Naive thymus-derived CD4-positive, alpha-beta T cell (primary cell): ENCODE data around the gene ASPG. TPM values are rescaled to one million over a fixed set of nuclear protein-coding genes. Genes with fewer than 3 reads are reported as not detected.

Experiments used
- ATAC-seq: fragments of 150-1000 bp; cut with Tn5 transposase; 2 replicates; pipeline ENCODE4 v1.10.0; 2021; ENCODE audit warnings: mild to moderate bottlenecking, moderate library complexity
- CTCF ChIA-PET: fragments of 350-600 bp; sonication (Branson Sonifier 250); formaldehyde crosslinking; loops from one replicate; lab custom pipeline; 2021; ENCODE audit warnings: antibody characterized with exemption; lab: Charles Lee
- POLR2A ChIA-PET: fragments of 350-600 bp; sonication (Branson Sonifier 250); formaldehyde crosslinking; loops from one replicate; lab custom pipeline; 2021; ENCODE audit warnings: antibody characterized with exemption, inconsistent platforms; lab: Charles Lee
- DNase-seq, 9 donors: peaks; one replicate each; pipeline versions ENCODE4 v3.0.0 to v3.0.0-alpha.2; 2020 to 2022; ENCODE audit warnings: mixed read lengths in 1 of 9
- H3K27ac ChIP-seq: one replicate; pipeline ENCODE4 v1.7.0; 2013; ENCODE audit warnings: mild to moderate bottlenecking, low read depth, low read length, moderate library complexity
- H3K27me3 ChIP-seq, 2 donors: one replicate each; pipeline ENCODE4 v1.7.0; 2013; ENCODE audit warnings: low read length in 2 of 2, mild to moderate bottlenecking in 2 of 2, moderate library complexity in 2 of 2; ENCODE audit not compliant: control insufficient read depth in 2 of 2, insufficient read depth in 2 of 2
- H3K36me3 ChIP-seq, 3 experiments: 1 replicate in 2 of 3; 2 replicates in 1 of 3; pipeline ENCODE4 v1.7.0; 2013; ENCODE audit warnings: low read length in 3 of 3, mild to moderate bottlenecking in 3 of 3, moderate library complexity in 1 of 3; ENCODE audit not compliant: insufficient read depth in 3 of 3, control insufficient read depth in 2 of 3
- H3K4me1 ChIP-seq, 2 donors: one replicate each; pipeline ENCODE4 v1.7.0; 2013; ENCODE audit warnings: low read length in 2 of 2, mild to moderate bottlenecking in 2 of 2, moderate library complexity in 1 of 2; ENCODE audit not compliant: control insufficient read depth in 2 of 2, insufficient read depth in 2 of 2
- H3K4me3 ChIP-seq: 2 replicates; pipeline ENCODE4 v1.7.0; 2013; ENCODE audit warnings: mild to moderate bottlenecking, low read length
- H3K9me3 ChIP-seq, 3 experiments: 1 replicate in 2 of 3; 2 replicates in 1 of 3; pipeline ENCODE4 v1.7.0; 2013; ENCODE audit warnings: low read length in 3 of 3; ENCODE audit not compliant: control insufficient read depth in 2 of 3
- H3K27ac Mint-ChIP-seq, 9 donors: one replicate each; pipeline ENCODE4 v1.8.0; 2020 to 2022; ENCODE audit warnings: mixed read lengths in 9 of 9, mild to moderate bottlenecking in 8 of 9, moderate library complexity in 5 of 9, inconsistent platforms in 2 of 9
- H3K27me3 Mint-ChIP-seq, 5 donors: one replicate each; pipeline ENCODE4 v1.8.0; 2021 to 2022; ENCODE audit warnings: mixed read lengths in 5 of 5, mild to moderate bottlenecking in 1 of 5
- H3K36me3 Mint-ChIP-seq, 5 donors: one replicate each; pipeline ENCODE4 v1.8.0; 2020 to 2022; ENCODE audit warnings: mixed read lengths in 5 of 5, mild to moderate bottlenecking in 3 of 5, inconsistent platforms in 1 of 5
- H3K4me1 Mint-ChIP-seq, 7 donors: one replicate each; pipeline ENCODE4 v1.8.0; 2020 to 2022; ENCODE audit warnings: mixed read lengths in 7 of 7, mild to moderate bottlenecking in 3 of 7, inconsistent platforms in 1 of 7
- H3K4me3 Mint-ChIP-seq, 10 donors: one replicate each; pipeline ENCODE4 v1.8.0; 2020 to 2022; ENCODE audit warnings: mild to moderate bottlenecking in 10 of 10, mixed read lengths in 10 of 10, moderate library complexity in 6 of 10, inconsistent platforms in 2 of 10
- H3K9me3 Mint-ChIP-seq, 11 donors: one replicate each; pipeline ENCODE4 v1.8.0; 2020 to 2022; ENCODE audit warnings: mixed read lengths in 11 of 11, mild to moderate bottlenecking in 4 of 11, inconsistent platforms in 1 of 11, moderate library complexity in 1 of 11
- intact Hi-C, 2 donors: fragments of 100-400 bp; cut with micrococcal nuclease; formaldehyde crosslinking; loops; one replicate each; pipeline ENCODE4 v1.15.1; 2023
- polyA plus RNA-seq, 2 donors: library from polyadenylated mRNA; unstranded; fragments of 300-500 nt; fragmentation: Illumina TruSeq; gene quantifications; one replicate each; pipeline ENCODE4 v1.2.3, GENCODE V29; 2021
- total RNA-seq, 6 experiments: library from RNA in 5 of 6; stranded (reverse) in 5 of 6; gene quantifications; 1 replicate in 5 of 6; 2 replicates in 1 of 6; pipeline ENCODE4 v1.2.3 and lab custom pipeline; 2021 to 2026

Gene ASPG
- total and polyA plus RNA-seq, 7 experiments from 2014 or later = 0.11 to 0.38 TPM; not detected in 5

GRCh38 chr14:104129556-104129955, 44.1 kb downstream of the ASPG start:
- Mint-ChIP-seq H3K27ac (no peak overlapping the region), H3K27me3 (peaks cover 17 to 69% (median 52%) of the 10 kb centered on the region in 5 donors), H3K4me3 (no peak overlapping the region), H3K4me1 (no peaks in the 10 kb centered on the region), H3K36me3 (peaks cover 0 to 16% (median 9%) of the 10 kb centered on the region in 5 donors), H3K9me3 (peaks cover 10 to 56% (median 28%) of the 10 kb centered on the region in 11 donors)
- no peak for ATAC-seq
- H3K27me3 ChIP-seq = peaks cover 0 to 5% of the 10 kb centered on the region in 2 donors
- no peak overlapping the region for H3K4me3 ChIP-seq
- H3K4me1 ChIP-seq = no peaks in the 10 kb centered on the region
- peaks cover 0 to 28% (median 0%) of the 10 kb centered on the region in 3 experiments for H3K9me3 ChIP-seq
- peak in 1 of 9 donors; percentile 1 for DNase-seq
- intact Hi-C loops = no loop called here
- H3K36me3 ChIP-seq = no peaks in the 10 kb centered on the region
- CTCF ChIA-PET = interaction anchor here (0.7 to 1.5 kb wide), 2 partner anchors 52 to 576 kb away, joined by 3 to 6 read pairs; no protein-coding TSS in a partner anchor
- POLR2A ChIA-PET = no interaction called here
- H3K27ac ChIP-seq = no peak overlapping the region

- H3K27me3 Mint-ChIP-seq = peaks cover 29 to 72% (median 59%) of the 10 kb centered on the region in 5 donors
- no peak for ATAC-seq
- Histone ChIP-seq H3K27ac (no peak overlapping the region), H3K36me3 (no peaks in the 10 kb centered on the region), H3K4me3 (no peak overlapping the region), H3K27me3 (peaks cover 0 to 14% of the 10 kb centered on the region in 2 donors), H3K9me3 (peaks cover 0 to 23% (median 0%) of the 10 kb centered on the region in 3 experiments), H3K4me1 (no peaks in the 10 kb centered on the region)
- no peak overlapping the region for H3K4me3 Mint-ChIP-seq
- no peaks in the 10 kb centered on the region for H3K4me1 Mint-ChIP-seq
- DNase-seq = peak in 1 of 9 donors; percentile 5
- H3K27ac Mint-ChIP-seq = no peak overlapping the region
- H3K9me3 Mint-ChIP-seq = peaks cover 6 to 40% (median 21%) of the 10 kb centered on the region in 11 donors
- peaks cover 0 to 16% (median 9%) of the 10 kb centered on the region in 5 donors for H3K36me3 Mint-ChIP-seq
- ChIA-PET POLR2A (no interaction called here), CTCF (no interaction called here)
- intact Hi-C loops = loop anchor here in 1 of 2 donors (1.0 kb wide), 1 partner anchor 53 kb away; no protein-coding TSS in a partner anchor
Measured at GRCh38 chr14:104130974-104131651, 45.6 kb downstream of the ASPG start.

- Mint-ChIP-seq H3K27ac (no peak overlapping the region), H3K27me3 (peaks cover 32 to 66% (median 57%) of the 10 kb centered on the region in 5 donors), H3K9me3 (peaks cover 6 to 30% (median 14%) of the 10 kb centered on the region in 11 donors), H3K36me3 (peaks cover 0 to 12% (median 4%) of the 10 kb centered on the region in 5 donors), H3K4me3 (no peak overlapping the region), H3K4me1 (peaks cover 0 to 6% (median 4%) of the 10 kb centered on the region in 7 donors)
- H3K36me3 ChIP-seq = no peaks in the 10 kb centered on the region
- no peaks in the 10 kb centered on the region for H3K4me1 ChIP-seq
- DNase-seq = peak in 1 of 9 donors; percentile 2
- POLR2A ChIA-PET = no interaction called here
- H3K27me3 ChIP-seq = peaks cover 0 to 12% of the 10 kb centered on the region in 2 donors
- CTCF ChIA-PET = no interaction called here
- ATAC-seq = no peak
- intact Hi-C loops = loop anchor here in 1 of 2 donors (1.0 kb wide), 1 partner anchor 54 kb away; no protein-coding TSS in a partner anchor
- no peak overlapping the region for H3K4me3 ChIP-seq
- no peak overlapping the region for H3K27ac ChIP-seq
- H3K9me3 ChIP-seq = peaks cover 0 to 18% (median 0%) of the 10 kb centered on the region in 3 experiments
Measured at GRCh38 chr14:104131968-104132732, 46.6 kb downstream of the ASPG start.

GRCh38 chr14:104132981-104133380, 47.5 kb downstream of the ASPG start:
- Histone ChIP-seq H3K9me3 (peaks cover 0 to 18% (median 0%) of the 10 kb centered on the region in 3 experiments), H3K36me3 (no peaks in the 10 kb centered on the region), H3K27me3 (peaks cover 0 to 12% of the 10 kb centered on the region in 2 donors), H3K4me3 (no peak overlapping the region), H3K4me1 (no peaks in the 10 kb centered on the region), H3K27ac (no peak overlapping the region)
- Mint-ChIP-seq H3K4me1 (peaks cover 0 to 7% (median 5%) of the 10 kb centered on the region in 7 donors), H3K27me3 (peaks cover 35 to 58% (median 52%) of the 10 kb centered on the region in 5 donors), H3K9me3 (peaks cover 6 to 24% (median 14%) of the 10 kb centered on the region in 11 donors), H3K36me3 (peaks cover 0 to 11% (median 3%) of the 10 kb centered on the region in 5 donors), H3K4me3 (no peak overlapping the region), H3K27ac (no peak overlapping the region)
- POLR2A ChIA-PET = no interaction called here
- CTCF ChIA-PET = interaction anchor here (1.5 kb wide), 1 partner anchor 431 kb away, joined by 4 read pairs; no protein-coding TSS in a partner anchor
- ATAC-seq (no peak), DNase-seq (peak in 1 of 9 donors; percentile 7)
- intact Hi-C loops = no loop called here

GRCh38 chr14:104133496-104133895, 48.0 kb downstream of the ASPG start:
- H3K9me3 ChIP-seq = peaks cover 0 to 18% (median 0%) of the 10 kb centered on the region in 3 experiments
- peaks cover 0 to 12% of the 10 kb centered on the region in 2 donors for H3K27me3 ChIP-seq
- Mint-ChIP-seq H3K27me3 (peaks cover 35 to 53% (median 51%) of the 10 kb centered on the region in 5 donors), H3K4me1 (peaks cover 0 to 7% (median 5%) of the 10 kb centered on the region in 7 donors), H3K9me3 (peaks cover 6 to 21% (median 13%) of the 10 kb centered on the region in 11 donors), H3K4me3 (no peak overlapping the region), H3K27ac (no peak overlapping the region), H3K36me3 (peaks cover 0 to 11% (median 3%) of the 10 kb centered on the region in 5 donors)
- no peaks in the 10 kb centered on the region for H3K4me1 ChIP-seq
- H3K27ac ChIP-seq = no peak overlapping the region
- no peaks in the 10 kb centered on the region for H3K36me3 ChIP-seq
- ATAC-seq = no peak
- no peak for DNase-seq
- ChIA-PET POLR2A (no interaction called here), CTCF (interaction anchor here (1.5 kb wide), 1 partner anchor 431 kb away, joined by 4 read pairs; no protein-coding TSS in a partner anchor)
- H3K4me3 ChIP-seq = no peak overlapping the region
- intact Hi-C loops = no loop called here
